ENCODE results near the gene IPO9. TPM values are rescaled to one million over a fixed set of nuclear protein-coding genes. Genes with fewer than 3 reads are reported as not detected.

The IPO9 gene
- total and polyA plus RNA-seq, 2 experiments from 2014 or later = 47.6 to 87.4 TPM

GRCh38 chr1:201894343-201895119 lies 65.6 kb downstream of the IPO9 start:
- Histone ChIP-seq H3F3A (replicated peaks; ENCODE audit: low read depth) (no peaks in the 10 kb centered on the region), H2AFZ (peak overlapping the region; percentile 47; the same call in 1 of the 2 replicates), H3K27ac (ENCODE audit: low read depth) (no peak overlapping the region), H3K36me3 (ENCODE audit: insufficient read depth) (no peaks in the 10 kb centered on the region), H3K4me1 (ENCODE audit: insufficient read depth) (peaks cover 16% of the 10 kb centered on the region), H3K4me3 (0 out of 2 replicates have a peak overlapping the region, but pooled peaks have one; percentile 1), H4K20me1 (replicated peaks; ENCODE audit: insufficient read depth) (no peaks in the 10 kb centered on the region), H3K4me2 (peak overlapping the region; percentile 23; the same call in 1 of the 2 replicates), H3K27me3 (ENCODE audit: insufficient read depth) (peaks cover 8% of the 10 kb centered on the region), H3K79me2 (replicated peaks; ENCODE audit: insufficient read depth) (no peaks in the 10 kb centered on the region), H3K9me2 (ENCODE audit: insufficient read depth) (0 out of 2 replicates have a peak, but pooled peaks cover 2% of the 10 kb centered on the region)
- Mint-ChIP-seq H3K4me1 (peaks cover 38% of the 10 kb centered on the region), H3K9me3 (no peaks in the 10 kb centered on the region), H3K27me3 (ENCODE audit: insufficient read depth, low read depth, poor library complexity) (peaks cover 16% of the 10 kb centered on the region), H3K4me3 (no peak overlapping the region; the same call in 2 of the 3 replicates), H3K27ac (0 out of 2 replicates have a peak overlapping the region, but pooled peaks have one; percentile 61), H3K36me3 (ENCODE audit: low read depth) (no peaks in the 10 kb centered on the region)
- no peak for TF ChIP-seq JUNB (IDR thresholded peaks at IDR 0.05; ENCODE audit: unreplicated experiment)
- TF ChIP-seq CTCF (conservative IDR thresholded peaks at IDR 0.05; ENCODE audit: low read depth in 2 of 2) = no peak
- TF ChIP-seq NANOG (IDR thresholded peaks at IDR 0.05; ENCODE audit: borderline replicate concordance) = no peak
- TF ChIP-seq STAT1 (IDR thresholded peaks at IDR 0.05; ENCODE audit: unreplicated experiment) = no peak
- TF ChIP-seq ZNF114 (CRISPR knock-in tag; IDR thresholded peaks at IDR 0.05) = no peak
- no peak for TF ChIP-seq CREB1 (CRISPR knock-in tag; IDR thresholded peaks at IDR 0.05; ENCODE audit: low read depth)
- no peak for TF ChIP-seq POLR2AphosphoS5 (IDR thresholded peaks at IDR 0.05; ENCODE audit: low read depth)
- TF ChIP-seq REST (IDR thresholded peaks at IDR 0.05; ENCODE audit: unreplicated experiment) = no peak
- peak; percentile 24 for ATAC-seq
- peak; percentile 57 for DNase-seq (ENCODE audit: low spot score)

All from GM23338 (cell line).